IMR-90 (cell line): ENCODE measurements around the gene PLXDC1. TPM values are rescaled to one million over a fixed set of nuclear protein-coding genes. Genes with fewer than 3 reads are reported as not detected.
A peak's percentile ranks its signal among the peaks of the same experiment; 100 is the strongest.

ENCODE experiments used
- ATAC-seq: fragments of 200-7000 bp; cut with Tn5 transposase; 2 replicates; pipeline ENCODE4 v1.9.1; 2020; ENCODE audit warnings: low read depth, mild to moderate bottlenecking, moderate library complexity
- BruUV-seq: library from RNA; stranded (reverse); fragments of 400-500 nt; replicated peaks from 2 replicates; lab custom pipeline; 2021; lab: Mats Ljungman, UMichigan
- CTCF ChIA-PET: fragments of 300-600 bp; formaldehyde crosslinking; extraction: SDS; loops from one replicate; lab custom pipeline; 2021; ENCODE audit warnings: antibody characterized with exemption; lab: Yijun Ruan, JAX
- POLR2A ChIA-PET: fragments of 300-600 bp; sonication (Branson Sonifier 250); formaldehyde crosslinking; loops from one replicate; lab custom pipeline; 2022; ENCODE audit warnings: antibody characterized with exemption; ENCODE audit not compliant: unreplicated experiment; lab: Charles Lee
- DNase-seq: peaks from one replicate; pipeline ENCODE4 v3.0.0; 2013
- H2AFZ ChIP-seq: replicated peaks from 2 replicates; pipeline ENCODE3; 2013; ENCODE audit warnings: low read length, mild to moderate bottlenecking; ENCODE audit not compliant: poor library complexity
- H2AK5ac ChIP-seq: 2 replicates; pipeline ENCODE4 v1.6.1; 2013; ENCODE audit warnings: low read depth, low read length, inconsistent platforms
- H2AK9ac ChIP-seq: replicated peaks from 2 replicates; pipeline ENCODE3; 2013; ENCODE audit warnings: mild to moderate bottlenecking, low read depth, low read length, moderate library complexity; ENCODE audit not compliant: poor library complexity
- H2BK120ac ChIP-seq: 2 replicates; pipeline ENCODE4 v1.6.1; 2013; ENCODE audit warnings: low read depth, low read length, inconsistent platforms
- H2BK15ac ChIP-seq: 3 replicates; pipeline ENCODE4 v1.6.1; 2013; ENCODE audit warnings: low read depth, low read length, inconsistent platforms
- H2BK20ac ChIP-seq: 2 replicates; pipeline ENCODE4 v1.6.1; 2013; ENCODE audit warnings: low read depth, mild to moderate bottlenecking, inconsistent platforms, low read length, moderate library complexity
- H2BK5ac ChIP-seq: 2 replicates; pipeline ENCODE4 v1.6.1; 2013; ENCODE audit warnings: mild to moderate bottlenecking, low read depth, low read length, inconsistent platforms; ENCODE audit not compliant: poor library complexity, severe bottlenecking
- H3K14ac ChIP-seq: replicated peaks from 2 replicates; pipeline ENCODE4 v1.6.1; 2013; ENCODE audit warnings: low read depth, low read length, inconsistent platforms
- H3K18ac ChIP-seq: 2 replicates; pipeline ENCODE4 v1.6.1; 2013; ENCODE audit warnings: low read depth, low read length, control low read depth
- H3K23ac ChIP-seq: 2 replicates; pipeline ENCODE4 v1.6.1; 2013; ENCODE audit warnings: low read depth, low read length, inconsistent platforms
- H3K27ac ChIP-seq: 2 replicates; pipeline ENCODE4 v1.5.1; 2013; ENCODE audit warnings: mild to moderate bottlenecking, control low read depth, low read length; ENCODE audit not compliant: insufficient read depth
- H3K27me3 ChIP-seq: 2 replicates; pipeline ENCODE4 v1.6.1; 2013; ENCODE audit warnings: low read length; ENCODE audit not compliant: control insufficient read depth, insufficient read depth
- H3K36me3 ChIP-seq: 2 replicates; pipeline ENCODE4 v1.6.1; 2013; ENCODE audit warnings: low read length, mixed read lengths; ENCODE audit not compliant: control insufficient read depth, insufficient read depth
- H3K4ac ChIP-seq: 2 replicates; pipeline ENCODE4 v1.6.1; 2013; ENCODE audit warnings: low read depth, low read length, inconsistent platforms
- H3K4me1 ChIP-seq: 2 replicates; pipeline ENCODE4 v1.6.1; 2013; ENCODE audit warnings: low read length, mixed read lengths; ENCODE audit not compliant: control insufficient read depth, insufficient read depth
- H3K4me2 ChIP-seq: 2 replicates; pipeline ENCODE4 v1.6.1; 2013; ENCODE audit warnings: low read depth, mild to moderate bottlenecking, control low read depth, low read length, moderate library complexity
- H3K4me3 ChIP-seq: 2 replicates; pipeline ENCODE4 v1.5.1; 2013; ENCODE audit warnings: low read depth, mild to moderate bottlenecking, control low read depth, low read length, moderate library complexity; ENCODE audit not compliant: insufficient read depth
- H3K56ac ChIP-seq: 2 replicates; pipeline ENCODE4 v1.6.1; 2013; ENCODE audit warnings: low read length, inconsistent platforms; ENCODE audit not compliant: insufficient read depth; ENCODE audit errors: extremely low read depth
- H3K79me1 ChIP-seq, 2 experiments: 2 replicates each; pipeline ENCODE4 v1.6.1; 2013; ENCODE audit warnings: low read length in 2 of 2, inconsistent platforms in 1 of 2, low read depth in 1 of 2
- H3K9ac ChIP-seq: 2 replicates; pipeline ENCODE4 v1.6.1; 2013; ENCODE audit warnings: low read depth, low read length, control low read depth
- H3K9me1 ChIP-seq: 2 replicates; pipeline ENCODE4 v1.6.1; 2013; ENCODE audit warnings: low read length, inconsistent platforms; ENCODE audit not compliant: insufficient read depth
- H3K9me3 ChIP-seq: 2 replicates; pipeline ENCODE4 v1.6.1; 2013; ENCODE audit warnings: low read length; ENCODE audit not compliant: control insufficient read depth, insufficient read depth
- H4K20me1 ChIP-seq: 2 replicates; pipeline ENCODE4 v1.6.1; 2013; ENCODE audit warnings: low read length, inconsistent platforms; ENCODE audit not compliant: insufficient read depth
- H4K5ac ChIP-seq: 2 replicates; pipeline ENCODE4 v1.6.1; 2013; ENCODE audit warnings: mild to moderate bottlenecking, low read depth, low read length, control low read depth
- H4K8ac ChIP-seq, 2 experiments: 2 replicates each; pipeline ENCODE4 v1.6.1; 2013; ENCODE audit warnings: low read depth in 2 of 2, low read length in 2 of 2, control low read depth in 1 of 2, inconsistent platforms in 1 of 2
- H4K91ac ChIP-seq: 2 replicates; pipeline ENCODE4 v1.6.1; 2013; ENCODE audit warnings: low read depth, low read length, inconsistent platforms; ENCODE audit not compliant: insufficient read depth
- BHLHE40 ChIP-seq: fragments of 150-350 bp; IDR thresholded peaks from 2 replicates; pipeline ENCODE4 v1.6.1; 2016; ENCODE audit warnings: mild to moderate bottlenecking, low read depth, low read length
- CEBPB ChIP-seq: IDR thresholded peaks from 2 replicates; pipeline ENCODE4 v1.6.1; 2012; ENCODE audit warnings: low read depth, low read length, improper control_type of control experiment
- CHD1 ChIP-seq: IDR thresholded peaks from 2 replicates; pipeline ENCODE4 v1.6.1; 2012; ENCODE audit warnings: low read depth, low read length, improper control_type of control experiment
- ELK1 ChIP-seq: fragments of 150-350 bp; IDR thresholded peaks from 2 replicates; pipeline ENCODE4 v1.6.1; 2016; ENCODE audit warnings: low read depth, mild to moderate bottlenecking, low read length, moderate library complexity, borderline replicate concordance
- FOS ChIP-seq: fragments of 150-350 bp; IDR thresholded peaks from 2 replicates; pipeline ENCODE4 v1.6.1; 2016; ENCODE audit warnings: low read depth, low read length
- MAFK ChIP-seq: IDR thresholded peaks from 2 replicates; pipeline ENCODE4 v1.6.1; 2012; ENCODE audit warnings: low read depth, low read length, improper control_type of control experiment
- MAZ ChIP-seq: IDR thresholded peaks from 2 replicates; pipeline ENCODE4 v1.6.1; 2012; ENCODE audit warnings: low read depth, mild to moderate bottlenecking, low read length, improper control_type of control experiment, moderate library complexity, borderline replicate concordance
- NFE2L2 ChIP-seq: fragments of 150-350 bp; IDR thresholded peaks from 2 replicates; pipeline ENCODE4 v1.6.1; 2016; ENCODE audit warnings: low read depth, mild to moderate bottlenecking, low read length
- POLR2A ChIP-seq: IDR thresholded peaks from 2 replicates; pipeline ENCODE4 v1.6.1; 2012; ENCODE audit warnings: mild to moderate bottlenecking, low read depth, low read length
- RAD21 ChIP-seq: IDR thresholded peaks from 2 replicates; pipeline ENCODE4 v1.6.1; 2012; ENCODE audit warnings: low read length, improper control_type of control experiment
- RCOR1 ChIP-seq: IDR thresholded peaks from 2 replicates; pipeline ENCODE4 v1.6.1; 2012; ENCODE audit warnings: mild to moderate bottlenecking, low read length, improper control_type of control experiment; ENCODE audit not compliant: insufficient replicate concordance
- RFX5 ChIP-seq: IDR thresholded peaks from 2 replicates; pipeline ENCODE4 v1.8.0; 2012; ENCODE audit warnings: low read depth, mild to moderate bottlenecking, low read length, moderate library complexity
- SMC3 ChIP-seq: fragments of 150-350 bp; IDR thresholded peaks from 2 replicates; pipeline ENCODE4 v1.6.1; 2016; ENCODE audit warnings: low read depth, mild to moderate bottlenecking, antibody characterized with exemption, low read length, moderate library complexity
- USF2 ChIP-seq: fragments of 150-350 bp; IDR thresholded peaks from 2 replicates; pipeline ENCODE4 v1.6.1; 2017; ENCODE audit warnings: mild to moderate bottlenecking, antibody characterized with exemption, low read length, low read depth
- WGBS, 2 experiments: methylation state at CpG; one replicate each; pipeline versions ENCODE4 v1.1.5 to v1.1.7; 2013; ENCODE audit warnings: missing lambda C conversion rate in 2 of 2; ENCODE audit not compliant: insufficient read length in 1 of 2; ENCODE audit errors: extremely low coverage in 2 of 2; 5-methylcytosine and 5-hydroxymethylcytosine counted together
- dilution Hi-C: fragments of 300-500 bp; cut with HindIII; formaldehyde crosslinking; loops from one replicate; pipeline ENCODE4 v1.14.3; 2018; ENCODE audit warnings: low sequenced_read_pairs; ENCODE audit not compliant: unreplicated experiment
- in situ Hi-C: fragments of 300-500 bp; cut with MboI; formaldehyde crosslinking; loops from 3 replicates; pipeline ENCODE4 v1.14.3; 2019; ENCODE audit warnings: low sequenced_read_pairs, inconsistent platforms, mixed read lengths
- intact Hi-C: fragments of 100-400 bp; cut with micrococcal nuclease; formaldehyde crosslinking; loops from 2 replicates; pipeline ENCODE4 v1.10.0; 2022
- polyA plus RNA-seq, 3 experiments: library from polyadenylated mRNA; depleted of rRNA; stranded (reverse); fragments of >200 nt; gene quantifications; 2 replicates each; pipeline ENCODE4 v1.2.3, GENCODE V29; 2012; ENCODE audit warnings: low replicate concordance in 1 of 3
- total RNA-seq: library from RNA; depleted of rRNA; stranded (reverse); fragments of >200 nt; gene quantifications from 2 replicates; pipeline ENCODE4 v1.2.3, GENCODE V29; 2012

The PLXDC1 gene
- total and polyA plus RNA-seq, 2 of the 4 experiments (the other 2 are of a cell fraction) = under 0.01 to 0.50 TPM

- Histone ChIP-seq H3K9ac (peak within 1 kb of the TSS; percentile 89), H3K56ac (peak within 1 kb of the TSS; percentile 100), H3K4me2 (peak within 1 kb of the TSS; percentile 98), H3K14ac (peak within 1 kb of the TSS; percentile 100), H3K4ac (peak within 1 kb of the TSS; percentile 99), H3K79me1 (peaks cover 39 to 66% of the 10 kb centered on the region in 2 experiments), H3K4me3 (peak within 1 kb of the TSS; percentile 86), H3K9me3 (no peaks in the 10 kb centered on the region), H2BK5ac (peak within 1 kb of the TSS; percentile 97), H4K91ac (peak within 1 kb of the TSS; percentile 99), H3K4me1 (peaks cover 14% of the 10 kb centered on the region), H3K9me1 (peaks cover 18% of the 10 kb centered on the region), H3K23ac (peak within 1 kb of the TSS; percentile 100), H3K36me3 (peaks cover 39% of the 10 kb centered on the region), H2AK9ac (peak within 1 kb of the TSS; percentile 98), H2BK15ac (peak within 1 kb of the TSS; percentile 88; the same call in 1 of the 3 replicates), H3K18ac (peak within 1 kb of the TSS; percentile 97), H2AFZ (peak within 1 kb of the TSS; percentile 75), H4K20me1 (peaks cover 37% of the 10 kb centered on the region), H2BK120ac (peak within 1 kb of the TSS; percentile 100), H3K27ac (peak within 1 kb of the TSS; percentile 82), H4K8ac (peak within 1 kb of the TSS; percentile 85 to 97), H3K27me3 (no peaks in the 10 kb centered on the region), H2AK5ac (peak within 1 kb of the TSS; percentile 99), H4K5ac (peak within 1 kb of the TSS; percentile 86), H2BK20ac (peak within 1 kb of the TSS; percentile 100)
- POLR2A ChIA-PET = interaction anchor here (0.5 to 0.7 kb wide), 6 partner anchors 10 to 244 kb away, joined by 4 to 18 read pairs (median 7); no protein-coding TSS in a partner anchor
- dilution Hi-C loops (no loop called here), in situ Hi-C loops (no loop called here), intact Hi-C loops (no loop called here)
- ATAC-seq = peak; percentile 68
- no TSS peak for BruUV-seq
- WGBS, 2 experiments = 0% methylated on average over 10 of the region's 52 CpGs; no CpG with 5 or more reads in 1 of the 2 experiments
- CTCF ChIA-PET = interaction anchor here (0.7 to 1.4 kb wide), 2 partner anchors 10 to 32 kb away, joined by 3 to 8 read pairs; no protein-coding TSS in a partner anchor
- DNase-seq = peak; percentile 20
- TF ChIP-seq CEBPB (no peak), POLR2A (peak; percentile 98), RAD21 (no peak), FOS (no peak), BHLHE40 (peak; percentile 99), MAZ (no peak), SMC3 (no peak), NFE2L2 (no peak), RCOR1 (no peak), CHD1 (peak; percentile 87; the same call in 1 of the 2 replicates), MAFK (no peak), RFX5 (no peak), USF2 (peak; percentile 36; the same call in 1 of the 2 replicates), ELK1 (no peak)
Observed at GRCh38 chr17:39200070-39200879, 48.8 kb upstream of the PLXDC1 start, which contains the start of gene RPL19. TSS of gene RPL19 (plus strand) at chr17:39200283. CDS start at chr17:39200345, 62 bp downstream.
